SKM-1 (cell line): ENCODE results near the gene ZDHHC19.
"Not testable (repeated sequence)": the region's sequence is repeated elsewhere in the genome, so short reads cannot be mapped to it uniquely, and the experiment has no call there.

Source experiments
- DNase-seq: peaks from one replicate; lab custom pipeline; 2025; ENCODE audit not compliant: unreplicated experiment; lab: John Stamatoyannopoulos, UW

Gene ZDHHC19

DNA sequence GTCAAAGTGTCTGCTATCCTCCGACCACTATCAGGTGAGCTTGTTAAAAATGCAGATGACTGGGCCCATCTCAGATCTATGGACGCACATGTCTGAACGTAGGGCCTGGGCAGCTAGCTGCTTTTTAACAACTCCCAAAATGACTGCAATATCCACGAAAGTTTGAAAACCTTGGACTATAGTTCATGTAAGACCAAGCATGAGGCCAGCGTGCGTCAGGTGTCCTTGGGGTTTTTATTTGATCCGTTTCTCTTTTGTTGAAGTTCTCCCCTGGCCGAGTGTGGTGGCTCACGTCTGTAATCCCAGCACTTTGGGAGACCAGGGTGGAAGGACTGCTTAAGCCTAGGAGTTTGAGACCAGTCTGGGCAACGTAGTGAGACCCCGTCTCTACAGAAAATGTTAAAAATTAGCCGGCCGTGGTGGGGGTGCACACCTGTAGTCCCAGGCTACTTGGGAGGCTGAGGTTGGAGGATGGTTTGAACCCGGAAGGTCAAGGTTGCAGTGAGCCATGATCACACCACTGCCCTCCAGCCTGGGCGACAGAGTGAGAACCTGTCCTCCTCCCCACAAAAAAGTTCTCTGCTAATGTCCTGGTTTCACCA lies 14.7 kb upstream of the ZDHHC19 start:
- DNase-seq, result no peak

DNA sequence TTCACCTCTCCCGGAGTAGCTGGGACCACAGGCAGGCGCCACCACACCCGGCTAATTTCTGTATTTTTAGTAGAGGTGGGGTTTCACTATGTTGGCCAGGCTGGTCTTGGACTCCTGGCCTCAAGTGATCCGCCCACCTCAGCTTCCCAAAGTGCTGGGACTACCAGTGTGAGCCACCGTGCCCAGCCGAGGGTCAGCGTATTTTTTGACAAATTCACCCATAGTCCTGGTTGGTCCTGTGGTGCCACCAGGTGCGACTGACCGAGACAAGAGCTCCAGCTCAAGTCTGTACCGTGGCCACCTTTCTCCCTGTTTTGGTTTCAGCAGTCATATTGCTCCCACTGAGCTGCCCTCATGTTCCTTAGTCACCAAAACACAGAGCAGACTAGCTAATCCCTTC lies 13.9 kb upstream of the ZDHHC19 start:
- no peak for DNase-seq

DNA sequence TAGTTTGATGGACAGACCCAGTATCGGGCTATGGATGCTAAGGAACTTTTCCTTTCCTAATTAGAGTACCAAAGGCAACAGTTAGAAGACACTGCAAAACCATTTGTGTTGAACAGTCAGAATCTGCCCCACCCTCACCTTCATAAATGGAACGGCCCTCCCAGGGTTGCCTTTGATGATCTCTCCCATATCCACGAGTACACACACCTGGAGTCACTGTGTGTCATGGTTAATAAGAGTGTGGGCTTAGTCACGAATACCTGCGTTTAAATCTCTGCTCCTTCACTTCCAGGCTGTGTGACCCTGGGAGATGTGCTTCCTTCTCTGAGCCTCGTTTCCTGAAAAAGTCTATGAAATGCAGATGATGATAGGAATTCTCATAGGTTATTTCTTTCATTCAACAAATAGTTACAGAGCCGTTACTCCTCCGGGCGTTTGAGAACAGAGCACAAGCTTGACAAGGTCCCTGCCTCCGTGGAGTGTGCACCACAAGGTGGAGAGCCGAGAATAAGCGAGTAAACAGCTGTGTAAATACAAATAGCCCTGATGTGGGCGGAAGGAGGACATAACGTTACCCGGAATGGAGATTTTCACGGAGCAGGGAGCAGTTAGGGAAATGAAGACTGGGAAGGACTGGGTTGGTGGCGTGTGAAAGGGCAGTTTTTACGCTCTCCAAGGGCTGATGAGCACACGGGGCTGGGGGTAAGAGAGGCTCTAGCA lies 11.8 kb upstream of the ZDHHC19 start:
- no peak for DNase-seq

DNA sequence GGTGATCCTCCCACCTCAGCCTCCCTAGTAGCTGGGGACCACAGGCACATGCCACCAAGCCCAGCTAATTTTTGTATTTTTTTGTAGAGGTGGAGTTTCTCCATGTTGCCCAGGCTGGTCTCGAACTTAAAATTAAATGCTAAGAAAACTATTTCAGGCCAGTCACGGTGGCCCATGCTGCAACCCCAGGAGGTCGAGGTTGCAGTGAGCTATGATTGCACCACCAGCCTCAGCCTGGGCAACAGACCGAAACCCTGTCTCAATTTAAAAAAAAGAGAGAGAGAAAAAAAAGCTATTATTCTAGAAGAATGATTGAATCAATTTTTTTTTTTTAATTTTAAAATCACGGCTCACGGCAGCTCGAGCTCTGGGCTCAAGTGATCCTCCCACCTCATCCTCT lies 9.8 kb upstream of the ZDHHC19 start:
- peak; percentile 37 for DNase-seq

DNA sequence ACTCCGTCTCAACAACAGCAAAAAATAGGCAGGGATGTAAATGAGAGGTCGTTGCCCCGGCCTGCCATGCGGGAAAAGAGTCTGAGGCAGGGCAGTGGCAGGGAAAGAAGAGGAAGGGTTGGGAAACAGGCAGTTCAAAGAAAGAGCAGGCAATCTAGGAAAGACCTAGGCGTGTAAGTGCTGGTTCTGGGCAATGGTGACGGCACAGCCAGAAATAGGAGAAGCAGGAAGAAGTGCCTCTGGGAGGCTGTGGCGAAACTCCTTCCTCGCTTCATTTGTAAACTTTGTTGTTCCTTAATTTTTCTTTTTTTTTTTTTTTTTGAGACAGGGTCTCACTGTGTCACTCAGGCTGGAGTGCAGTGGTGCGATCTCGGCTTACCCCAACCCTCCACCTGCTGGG lies 9.4 kb upstream of the ZDHHC19 start:
- DNase-seq, result peak; percentile 65

DNA sequence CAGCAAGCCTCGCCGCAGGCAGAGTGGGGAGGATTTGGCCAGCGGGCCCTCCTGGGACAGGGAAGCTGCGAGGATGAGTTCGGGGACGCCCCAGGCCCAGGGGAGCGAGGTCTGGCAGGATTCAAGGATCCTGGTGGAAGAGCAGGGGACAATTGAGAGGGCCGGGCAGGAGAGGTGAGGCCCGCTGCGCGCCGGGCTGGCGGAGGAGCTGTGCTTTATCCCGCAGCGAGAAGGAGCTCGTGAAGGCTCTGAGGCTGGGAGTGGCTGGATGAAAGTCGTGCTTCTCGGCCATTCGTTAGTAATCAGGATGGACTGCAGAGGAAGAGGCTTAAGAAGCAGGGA lies 8.7 kb upstream of the ZDHHC19 start:
- no peak for DNase-seq

DNA sequence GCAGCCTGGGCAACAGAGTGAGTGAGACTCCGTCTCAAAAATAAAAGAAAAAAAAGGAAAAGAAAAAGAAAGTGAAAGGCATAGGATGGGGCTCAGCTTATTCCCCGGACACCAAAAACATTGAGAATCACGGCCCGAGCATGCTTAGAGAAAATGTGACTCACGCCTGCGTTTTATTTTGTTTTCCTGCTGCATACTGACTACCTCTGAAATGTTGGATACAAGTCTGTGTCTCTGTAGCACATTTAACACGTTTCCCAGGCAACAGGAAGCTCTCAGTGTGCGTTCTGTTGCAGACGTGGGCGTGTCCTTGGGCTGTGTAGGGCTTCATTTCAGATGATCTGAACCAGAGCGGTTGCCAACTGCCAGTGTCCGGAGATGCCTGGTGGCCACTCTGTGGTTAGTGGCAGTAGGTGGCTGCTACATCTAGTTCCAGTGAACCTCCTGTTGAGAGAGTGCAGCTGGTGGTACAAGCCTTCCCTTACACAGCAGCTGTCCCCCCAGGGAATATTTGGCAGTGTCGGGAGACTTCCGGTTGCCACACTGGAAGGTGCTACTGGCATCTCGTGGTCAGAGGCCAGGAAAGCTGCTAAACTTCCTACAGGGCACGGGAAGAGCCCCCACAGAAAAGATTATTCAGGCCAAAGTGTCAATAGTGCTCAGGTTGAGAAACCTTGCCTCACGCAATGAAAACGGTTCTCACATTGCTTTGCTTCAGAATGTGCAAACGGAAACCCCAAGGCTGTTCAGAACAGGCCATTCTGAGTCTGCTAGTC lies 8.2 kb upstream of the ZDHHC19 start:
- peak; percentile 89 for DNase-seq

DNA sequence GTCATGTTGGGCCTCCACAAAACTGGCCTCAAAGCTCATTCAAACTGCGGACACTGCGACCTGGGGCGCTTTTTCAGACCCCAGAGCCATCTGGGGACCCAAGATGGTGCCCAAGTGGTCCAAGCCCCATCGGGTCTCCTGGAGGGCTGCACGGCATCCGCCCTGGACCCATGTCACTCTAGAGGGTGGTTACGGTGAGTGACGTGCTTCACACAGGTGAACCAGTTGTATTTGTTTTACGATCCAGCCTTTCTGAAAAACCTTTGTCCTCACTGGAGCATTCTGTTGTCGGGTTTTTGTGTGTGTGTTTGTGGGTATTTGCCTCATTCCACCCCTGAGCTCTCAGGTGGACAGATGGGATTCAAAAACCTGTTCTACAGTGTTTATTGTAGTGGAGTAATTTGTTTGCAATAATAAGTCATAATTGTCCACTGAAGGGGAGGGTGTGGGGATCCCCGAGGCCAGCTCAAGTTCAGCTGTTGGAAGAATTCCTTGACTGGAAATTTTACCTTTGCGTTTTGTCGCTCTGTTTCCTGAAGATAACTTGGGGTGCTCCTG lies 7.0 kb upstream of the ZDHHC19 start:
- DNase-seq, result no peak

DNA sequence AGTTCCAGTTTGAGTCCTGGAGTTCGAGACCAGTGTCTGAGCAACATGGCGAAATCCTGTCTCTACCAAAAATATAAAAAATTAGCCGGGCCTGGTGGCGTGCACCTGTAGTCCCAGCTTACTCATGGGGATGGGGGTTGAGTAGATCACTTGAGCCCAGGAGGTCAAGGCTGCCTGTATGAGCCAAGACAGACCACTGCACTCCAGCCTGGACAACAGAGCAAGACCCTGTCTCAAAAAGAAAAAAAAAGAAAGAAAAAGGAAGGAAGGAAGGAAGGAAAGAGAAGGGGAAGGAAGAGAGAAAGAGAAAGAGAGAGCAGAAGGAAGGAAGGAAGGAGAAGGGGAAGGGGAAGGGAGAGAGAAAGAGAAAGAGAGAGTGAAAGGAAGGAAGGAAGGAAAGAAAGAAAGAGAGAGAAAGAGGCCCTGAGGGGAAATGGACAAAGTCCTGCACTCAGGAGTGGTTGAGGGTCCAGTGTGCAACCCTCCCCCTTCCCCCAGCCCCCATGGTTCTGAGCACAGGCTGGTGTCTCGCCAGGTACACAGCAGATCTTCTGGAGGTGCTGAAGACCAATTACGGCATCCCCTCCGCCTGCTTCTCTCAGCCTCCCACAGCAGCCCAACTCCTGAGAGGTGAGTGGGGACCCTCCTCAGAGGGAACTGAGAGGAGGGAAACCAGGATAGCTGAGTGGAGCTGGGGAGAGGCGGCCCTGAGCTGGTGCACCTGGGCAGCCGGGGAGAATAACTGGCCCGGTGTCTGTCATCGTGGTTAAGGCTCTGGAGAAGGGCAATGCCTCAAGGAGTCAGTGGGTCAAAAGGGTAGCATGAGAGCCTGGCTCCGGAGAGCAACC lies 6.3 kb upstream of the ZDHHC19 start:
- DNase-seq, result no peak

DNA sequence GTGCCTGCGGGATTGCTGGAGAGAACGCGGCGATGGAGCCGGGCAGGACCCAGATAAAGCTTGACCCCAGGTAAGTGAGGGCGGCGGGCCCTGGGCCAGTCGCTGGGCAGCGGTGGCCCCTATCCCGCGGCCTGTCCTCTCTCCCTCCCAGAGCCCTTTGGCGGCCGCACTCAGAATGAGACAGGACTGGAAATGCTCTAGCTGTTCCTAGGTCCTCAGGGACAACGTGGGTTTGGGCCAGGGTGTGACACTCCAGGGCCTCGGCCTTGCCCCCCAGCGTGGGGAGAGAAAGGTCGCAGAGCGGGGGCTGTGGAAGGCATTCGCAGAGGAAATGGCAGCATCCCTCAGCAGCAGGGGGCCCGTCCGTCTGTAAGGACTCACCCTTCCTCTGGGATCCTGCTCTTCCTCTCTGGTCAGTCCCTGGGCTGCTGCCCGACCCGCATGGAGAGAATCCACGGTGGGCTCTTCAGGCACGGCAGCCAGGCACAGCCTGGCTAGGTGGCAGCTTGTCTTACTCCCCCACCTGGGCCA lies 5.5 kb upstream of the ZDHHC19 start:
- DNase-seq, result no peak

GRCh38 chr3:196216089-196216564 lies 4.9 kb upstream of the ZDHHC19 start, which contains the start of gene SLC51A:
TSS of gene SLC51A (plus strand) at chr3:196216534. CDS start at chr3:196216713, 179 bp downstream.
- DNase-seq, result no peak

DNA sequence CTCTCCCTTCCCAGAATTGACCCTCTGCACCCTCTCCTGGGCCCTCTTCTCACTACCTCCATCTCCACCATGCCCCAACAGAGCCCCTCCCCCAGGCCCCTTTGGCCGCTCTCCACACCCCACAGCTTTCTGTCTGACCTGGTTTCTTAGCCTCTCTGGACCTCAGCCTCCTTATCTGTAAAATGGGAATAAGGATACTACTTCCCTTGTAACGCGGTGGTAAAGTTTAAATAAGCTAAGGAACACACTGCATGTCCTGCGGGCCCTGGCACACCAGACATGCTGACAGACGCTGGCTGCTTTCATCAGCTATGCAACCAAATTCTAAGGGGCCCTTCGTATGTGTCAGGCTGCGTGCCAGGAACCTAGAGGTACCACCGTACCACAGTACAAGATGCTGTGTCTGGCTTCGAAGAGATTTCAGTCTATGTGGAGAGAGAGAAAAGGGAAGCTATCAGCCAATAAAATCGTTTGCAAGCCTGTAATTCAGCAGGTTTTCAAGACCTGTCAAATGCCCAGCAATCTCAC lies 4.4 kb upstream of the ZDHHC19 start:
- no peak for DNase-seq

- DNase-seq, result no peak
Observed at GRCh38 chr3:196214783-196215441, 3.7 kb upstream of the ZDHHC19 start.

DNA sequence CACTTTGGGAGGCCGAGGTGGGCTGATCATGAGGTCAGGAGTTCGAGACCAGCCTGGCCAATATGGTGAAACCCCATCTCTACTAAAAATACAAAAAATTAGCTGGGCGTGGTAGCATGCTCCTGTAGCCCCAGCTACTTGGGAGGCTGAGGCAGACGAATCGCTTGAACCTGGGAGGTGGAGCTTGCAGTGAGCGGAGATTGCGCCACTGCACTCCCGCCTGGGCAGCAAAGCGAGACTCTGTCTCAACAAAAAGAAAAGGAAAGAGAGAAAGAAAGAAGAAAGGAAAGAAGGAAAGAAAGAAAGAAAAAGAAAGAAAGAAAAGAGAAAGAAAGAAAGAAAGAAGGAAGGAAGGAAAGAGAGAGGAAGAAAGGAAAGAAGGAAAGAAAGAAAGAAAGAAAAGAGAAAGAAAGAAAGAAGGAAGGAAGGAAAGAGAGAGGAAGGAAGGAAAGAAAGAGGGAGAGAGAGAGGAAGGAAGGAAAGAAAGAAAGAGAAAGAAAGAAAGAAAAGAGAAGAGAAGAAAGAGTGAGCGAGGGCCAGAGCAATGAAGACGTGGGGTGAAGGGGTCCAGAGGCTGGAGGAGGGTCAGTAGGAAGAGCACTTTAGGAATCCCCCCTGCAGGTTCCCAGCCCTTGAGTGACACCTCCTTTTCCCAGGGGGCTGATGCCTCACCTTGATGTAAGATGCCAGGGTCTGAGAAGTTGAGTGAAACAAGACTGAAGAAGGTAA lies 1.1 kb downstream of the ZDHHC19 start:
- DNase-seq, result not testable (repeated sequence)

DNA sequence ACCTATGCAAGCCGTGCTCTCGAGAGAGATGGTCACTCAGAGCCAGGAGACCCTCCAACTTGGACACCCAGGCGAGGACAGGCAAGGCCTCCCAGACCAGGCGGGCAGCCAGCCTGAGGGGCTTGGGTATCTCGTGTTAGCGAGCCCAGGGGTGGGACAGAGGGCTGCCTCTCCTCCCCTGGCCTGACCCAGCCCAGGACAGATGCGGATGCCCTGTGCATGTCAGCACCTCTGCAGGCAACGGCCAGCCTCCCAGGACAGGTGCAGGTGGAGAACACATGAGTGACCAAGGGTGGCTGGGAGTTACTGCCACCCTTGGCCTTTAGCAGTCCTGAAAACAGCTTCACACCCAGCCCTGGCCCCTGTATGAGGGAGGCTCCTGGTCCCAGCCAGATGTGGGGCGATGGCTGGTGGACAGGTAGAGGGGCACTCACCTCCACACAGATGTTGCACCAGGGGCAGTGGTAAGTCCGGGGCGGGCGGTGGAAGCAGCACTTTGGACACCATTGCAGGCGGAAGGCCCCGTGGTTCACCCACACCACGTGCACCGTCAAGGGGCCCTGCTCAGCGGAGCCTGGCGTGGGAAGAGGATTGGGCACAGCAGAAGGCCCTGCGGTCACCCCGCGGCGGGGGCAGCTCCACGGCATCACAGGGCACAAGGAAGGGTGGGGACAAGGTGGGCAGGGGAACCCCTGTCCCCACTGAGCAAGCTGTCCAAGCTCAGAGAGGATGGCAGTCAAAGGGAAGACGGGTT lies 2.1 kb downstream of the ZDHHC19 start:
- no peak for DNase-seq

DNA sequence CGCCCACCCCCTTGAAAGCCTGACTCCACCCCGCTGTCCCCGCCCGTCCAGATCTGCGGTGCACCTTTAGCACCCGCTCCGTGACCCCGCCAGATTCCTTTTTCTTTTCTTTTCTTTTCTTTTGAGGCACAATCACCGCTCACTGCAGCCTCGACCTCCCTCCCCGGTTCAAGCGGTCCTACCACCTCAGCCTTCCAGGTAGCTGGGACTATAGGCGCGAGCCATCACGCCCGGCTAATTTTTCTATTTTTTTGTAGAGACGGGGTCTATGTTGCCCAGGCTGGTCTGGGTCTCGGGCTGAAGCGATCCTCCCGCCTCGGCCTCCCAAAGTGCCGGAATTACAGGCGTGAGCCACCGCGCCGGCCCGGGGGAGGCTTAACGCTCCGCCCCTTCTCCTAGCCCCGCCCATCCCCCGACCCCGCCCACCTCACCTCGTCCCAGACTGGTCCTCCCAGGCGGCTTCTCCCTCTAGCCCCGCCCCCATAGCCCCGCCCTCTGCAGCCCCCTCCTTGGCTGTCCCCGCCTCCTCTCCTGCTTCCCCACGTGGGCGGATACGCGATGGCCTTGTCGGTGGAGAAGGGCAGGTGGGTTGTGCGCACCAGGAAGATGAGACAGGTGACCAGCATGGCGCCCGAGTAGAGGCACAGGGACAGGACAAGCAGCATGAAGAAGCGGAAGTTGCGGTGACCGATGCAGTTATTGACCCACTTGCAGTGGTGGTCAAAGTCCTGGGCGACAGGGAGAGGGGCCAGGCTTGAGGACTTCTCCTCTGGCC lies 3.2 kb downstream of the ZDHHC19 start:
- peak; percentile 34 for DNase-seq

DNA sequence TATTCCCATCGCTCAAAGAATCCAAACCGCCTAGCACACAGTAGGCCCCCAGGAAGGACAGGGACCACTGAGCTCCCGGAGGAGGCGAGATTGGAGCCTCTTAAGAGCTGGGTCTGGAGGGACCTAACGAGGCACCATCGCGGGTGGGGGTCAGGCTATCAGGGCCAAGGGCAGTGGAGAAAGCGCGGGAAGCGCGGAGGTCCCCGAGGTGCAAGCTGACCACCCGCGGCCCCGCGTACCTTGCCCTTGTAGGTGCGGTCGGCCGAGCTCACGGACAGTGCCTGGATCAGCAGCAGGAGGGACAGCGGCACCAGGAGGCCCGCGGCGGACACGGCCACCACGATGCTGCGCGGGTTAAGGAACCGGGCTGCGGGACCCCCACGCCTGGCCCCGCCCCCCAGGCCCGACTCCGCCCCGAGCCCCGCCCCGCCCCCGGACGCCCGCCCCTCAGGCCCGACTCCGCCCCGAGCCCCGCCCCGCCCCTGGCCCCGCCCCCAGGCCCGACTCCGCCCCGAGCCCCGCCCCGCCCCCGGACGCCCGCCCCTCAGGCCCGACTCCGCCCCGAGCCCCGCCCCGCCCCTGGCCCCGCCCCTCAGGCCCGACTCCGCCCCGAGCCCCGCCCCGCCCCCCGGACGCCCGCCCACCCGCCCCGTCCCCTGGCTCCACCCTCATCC lies 3.9 kb downstream of the ZDHHC19 start:
- DNase-seq, result no peak
